CD14-positive monocyte (primary cell): ENCODE results near the gene DNM2. TPM values are rescaled to one million over a fixed set of nuclear protein-coding genes. Genes with fewer than 3 reads are reported as not detected.

Experiments used
- DNase-seq, 3 donors: peaks; one replicate each; pipeline ENCODE4 v3.0.0-alpha.2; 2011 to 2022
- H2AFZ ChIP-seq: 2 replicates; pipeline ENCODE4 v1.6.0; 2012; ENCODE audit warnings: mild to moderate bottlenecking, low read depth, low read length, inconsistent platforms; ENCODE audit not compliant: insufficient read depth, poor library complexity, severe bottlenecking
- H3K27ac ChIP-seq, 2 donors: 1 replicate in 1 of 2; 2 replicates in 1 of 2; pipeline ENCODE4 v1.5.1; 2012 to 2013; ENCODE audit warnings: low read length in 2 of 2, control low read depth in 1 of 2, inconsistent platforms in 1 of 2, low read depth in 1 of 2, mild to moderate bottlenecking in 1 of 2
- H3K27me3 ChIP-seq, 2 donors: one replicate each; pipeline versions ENCODE4 v1.6.0 to v1.6.1; 2011 to 2013; ENCODE audit warnings: low read length in 2 of 2; ENCODE audit not compliant: control insufficient read depth in 2 of 2, insufficient read depth in 2 of 2
- H3K36me3 ChIP-seq, 2 donors: replicated peaks in 1 of 2; 1 replicate in 1 of 2; 2 replicates in 1 of 2; pipeline versions ENCODE4 v1.5.1 to v1.6.1; 2012 to 2013; ENCODE audit warnings: low read length in 2 of 2, control low read depth in 1 of 2, inconsistent platforms in 1 of 2, mild to moderate bottlenecking in 1 of 2; ENCODE audit not compliant: insufficient read depth in 2 of 2, control insufficient read depth in 1 of 2
- H3K4me1 ChIP-seq, 2 donors: 1 replicate in 1 of 2; 2 replicates in 1 of 2; pipeline versions ENCODE4 v1.5.1 to v1.6.1; 2012 to 2013; ENCODE audit warnings: low read length in 2 of 2, control low read depth in 1 of 2, inconsistent platforms in 1 of 2, mild to moderate bottlenecking in 1 of 2, moderate library complexity in 1 of 2; ENCODE audit not compliant: insufficient read depth in 2 of 2, control insufficient read depth in 1 of 2
- H3K4me2 ChIP-seq: replicated peaks from 2 replicates; pipeline ENCODE3; 2012; ENCODE audit warnings: low read length, moderate library complexity, mild to moderate bottlenecking; ENCODE audit not compliant: poor library complexity, severe bottlenecking; ENCODE audit errors: extremely low read depth
- H3K4me3 ChIP-seq, 3 experiments: fragments of 200-600 bp in 1 of 3; sonication (generic) in 1 of 3; replicated peaks in 1 of 3; 1 replicate in 2 of 3; 2 replicates in 1 of 3; pipeline ENCODE4 v1.5.1; 2011 to 2013; ENCODE audit warnings: low read length in 3 of 3, mild to moderate bottlenecking in 3 of 3, control low read depth in 2 of 3, low read depth in 2 of 3, inconsistent platforms in 1 of 3, moderate library complexity in 1 of 3
- H3K79me2 ChIP-seq: 2 replicates; pipeline ENCODE4 v1.6.0; 2012; ENCODE audit warnings: mild to moderate bottlenecking, control low read depth, inconsistent platforms, low read length, moderate library complexity; ENCODE audit not compliant: insufficient read depth
- H3K9ac ChIP-seq: 2 replicates; pipeline ENCODE4 v1.6.0; 2017; ENCODE audit warnings: low read length, mild to moderate bottlenecking; ENCODE audit not compliant: insufficient read depth, poor library complexity, severe bottlenecking
- H3K9me3 ChIP-seq, 2 donors: replicated peaks in 1 of 2; 1 replicate in 1 of 2; 2 replicates in 1 of 2; pipeline versions ENCODE4 v1.5.1 to v1.6.1; 2012 to 2013; ENCODE audit warnings: low read length in 2 of 2, control low read depth in 1 of 2; ENCODE audit not compliant: control insufficient read depth in 1 of 2, insufficient read depth in 1 of 2
- H4K20me1 ChIP-seq: 2 replicates; pipeline ENCODE4 v1.6.0; 2012; ENCODE audit warnings: mild to moderate bottlenecking, low read length, control low read depth, moderate library complexity; ENCODE audit not compliant: insufficient read depth
- H3K27ac Mint-ChIP-seq, 7 donors: one replicate each; pipeline ENCODE4 v1.8.0; 2020; ENCODE audit warnings: mild to moderate bottlenecking in 7 of 7, mixed read lengths in 7 of 7, moderate library complexity in 6 of 7, inconsistent platforms in 2 of 7
- H3K27me3 Mint-ChIP-seq, 3 donors: one replicate each; pipeline ENCODE4 v1.8.0; 2021 to 2022; ENCODE audit warnings: low read depth in 3 of 3, mild to moderate bottlenecking in 3 of 3, mixed read lengths in 3 of 3, moderate library complexity in 3 of 3, inconsistent platforms in 1 of 3
- H3K36me3 Mint-ChIP-seq, 2 donors: one replicate each; pipeline ENCODE4 v1.8.0; 2020; ENCODE audit warnings: mixed read lengths in 2 of 2, inconsistent platforms in 1 of 2, mild to moderate bottlenecking in 1 of 2
- H3K4me1 Mint-ChIP-seq: one replicate; pipeline ENCODE4 v1.8.0; 2020; ENCODE audit warnings: mild to moderate bottlenecking, mixed read lengths
- H3K4me3 Mint-ChIP-seq, 2 donors: one replicate each; pipeline ENCODE4 v1.8.0; 2020; ENCODE audit warnings: mild to moderate bottlenecking in 2 of 2, mixed read lengths in 2 of 2, moderate library complexity in 1 of 2
- H3K9me3 Mint-ChIP-seq, 7 donors: one replicate each; pipeline ENCODE4 v1.8.0; 2020 to 2022; ENCODE audit warnings: mixed read lengths in 7 of 7, mild to moderate bottlenecking in 6 of 7, moderate library complexity in 6 of 7, inconsistent platforms in 2 of 7
- CTCF ChIP-seq: fragments of 200-600 bp; IDR thresholded peaks from one replicate; pipeline ENCODE4 v1.8.0; 2022; ENCODE audit warnings: antibody characterized with exemption, mild to moderate bottlenecking
- WGBS: methylation state at CpG from one replicate; pipeline ENCODE4 v1.1.5; 2013; ENCODE audit warnings: missing lambda C conversion rate; ENCODE audit not compliant: insufficient coverage; 5-methylcytosine and 5-hydroxymethylcytosine counted together
- intact Hi-C, 2 donors: fragments of 100-400 bp; cut with micrococcal nuclease; formaldehyde crosslinking; loops; one replicate each; pipeline versions ENCODE4 v1.15.0 to v1.15.1; 2023
- polyA plus RNA-seq, 3 donors: library from polyadenylated mRNA; depleted of rRNA in 1 of 3; unstranded in 2 of 3; stranded (reverse) in 1 of 3; fragments of 300-500 nt in 2 of 3; fragments of >200 nt in 1 of 3; fragmentation: Illumina TruSeq in 2 of 3; gene quantifications; 1 replicate in 2 of 3; 2 replicates in 1 of 3; pipeline ENCODE4 v1.2.3, GENCODE V29; 2012 to 2021

DNM2 gene
- polyA plus RNA-seq, 3 donors = 53.0 to 186 (median 69.5) TPM

GRCh38 chr19:10769533-10770491 lies 51.9 kb downstream of the DNM2 start:
- TF ChIP-seq CTCF = peak; percentile 23
- peak overlapping the region; percentile 17 for H3K9ac ChIP-seq
- DNase-seq = peak in 1 of 3 donors; percentile 12
- H3K9me3 Mint-ChIP-seq = peaks cover 0 to 3% (median 0%) of the 10 kb centered on the region in 7 donors
- peaks cover 20% of the 10 kb centered on the region for H3K4me1 Mint-ChIP-seq
- H3K4me3 ChIP-seq = no peak overlapping the region
- intact Hi-C loops = no loop called here
- peaks cover 3 to 8% of the 10 kb centered on the region in 2 donors for H3K4me1 ChIP-seq
- peaks cover 72% of the 10 kb centered on the region for H4K20me1 ChIP-seq
- no peak overlapping the region for H2AFZ ChIP-seq
- H3K27me3 ChIP-seq = no peaks in the 10 kb centered on the region
- H3K27ac Mint-ChIP-seq = peak overlapping the region in 6 of 7 donors; percentile 13 to 85 (median 57)
- H3K27me3 Mint-ChIP-seq = peaks cover 0 to 3% (median 0%) of the 10 kb centered on the region in 3 donors
- H3K27ac ChIP-seq = peak overlapping the region in 1 of 2 donors; percentile 63
- H3K4me3 Mint-ChIP-seq = no peak overlapping the region
- 91% methylated on average over 14 of the region's 21 CpGs for WGBS
- H3K36me3 Mint-ChIP-seq = peaks cover 47 to 73% of the 10 kb centered on the region in 2 donors
- no peak overlapping the region for H3K4me2 ChIP-seq
- H3K36me3 ChIP-seq = peaks cover 33 to 80% of the 10 kb centered on the region in 2 donors
- H3K79me2 ChIP-seq = peaks cover 83% of the 10 kb centered on the region
- no peaks in the 10 kb centered on the region for H3K9me3 ChIP-seq

GRCh38 chr19:10773969-10774368 lies 56.1 kb downstream of the DNM2 start:
- Histone ChIP-seq H3K36me3 (peaks cover 50 to 79% of the 10 kb centered on the region in 2 donors), H3K4me1 (peaks cover 24 to 39% of the 10 kb centered on the region in 2 donors), H3K4me3 (no peak overlapping the region), H3K4me2 (no peak overlapping the region), H3K27ac (no peak overlapping the region), H4K20me1 (peaks cover 31% of the 10 kb centered on the region), H3K79me2 (peaks cover 55% of the 10 kb centered on the region), H2AFZ (no peak overlapping the region), H3K9me3 (no peaks in the 10 kb centered on the region), H3K9ac (no peak overlapping the region), H3K27me3 (no peaks in the 10 kb centered on the region)
- DNase-seq = no peak
- Mint-ChIP-seq H3K4me3 (no peak overlapping the region), H3K4me1 (peaks cover 26% of the 10 kb centered on the region), H3K9me3 (peaks cover 0 to 3% (median 0%) of the 10 kb centered on the region in 7 donors), H3K27me3 (peaks cover 0 to under 1% (median 0%) of the 10 kb centered on the region in 3 donors), H3K27ac (peak overlapping the region in 1 of 7 donors; percentile 26), H3K36me3 (peaks cover 60 to 81% of the 10 kb centered on the region in 2 donors)
- intact Hi-C loops = no loop called here
- 90% methylated on average over 2 of the region's 3 CpGs for WGBS
- TF ChIP-seq CTCF = no peak
